Cardiac muscle cell (in vitro differentiated cells and primary cell): Measurements from ENCODE around the gene TTC17. TPM values are rescaled to one million over a fixed set of nuclear protein-coding genes. Genes with fewer than 3 reads are reported as not detected.
"Not testable (repeated sequence)": the region's sequence is repeated elsewhere in the genome, so short reads cannot be mapped to it uniquely, and the experiment has no call there.

ENCODE experiments used
- DNase-seq, 2 donors: peaks; one replicate each; pipeline versions ENCODE4 v3.0.0 to v3.0.0-alpha.2; 2010 to 2017; ENCODE audit warnings: low read depth in 1 of 2, low spot score in 1 of 2
- H3K27ac ChIP-seq: fragments of 200-600 bp; sonication (generic); 2 replicates; pipeline ENCODE4 v1.5.1; 2016
- H3K27me3 ChIP-seq: fragments of 200-600 bp; sonication (generic); 2 replicates; pipeline ENCODE4 v1.6.0; 2016; ENCODE audit warnings: control low read depth
- H3K36me3 ChIP-seq: fragments of 200-600 bp; sonication (generic); 2 replicates; pipeline ENCODE4 v1.5.1; 2016; ENCODE audit warnings: control low read depth
- H3K4me1 ChIP-seq: fragments of 200-600 bp; sonication (generic); 2 replicates; pipeline ENCODE4 v1.8.1; 2017; ENCODE audit warnings: low read depth, mild to moderate bottlenecking, mixed run types
- H3K4me3 ChIP-seq: fragments of 200-600 bp; sonication (generic); 2 replicates; pipeline ENCODE4 v1.5.1; 2016; ENCODE audit warnings: mild to moderate bottlenecking
- H3K9me3 ChIP-seq: fragments of 200-600 bp; sonication (generic); 2 replicates; pipeline ENCODE4 v1.5.1; 2017; ENCODE audit warnings: low read depth, mild to moderate bottlenecking, control low read depth
- CTCF ChIP-seq: IDR thresholded peaks from 2 replicates; pipeline ENCODE4 v1.5.1; 2012; ENCODE audit warnings: low read depth, mild to moderate bottlenecking, low read length
- polyA plus RNA-seq: library from polyadenylated mRNA; unstranded; fragments of >200 nt; fragmentation: Nextera tagmentation; extraction: Ambion mirVana; gene quantifications from 2 replicates; pipeline ENCODE4 v1.2.1, GENCODE V29; 2016
- total RNA-seq: library from RNA; depleted of rRNA; stranded (reverse); fragments of >200 nt; gene quantifications from 2 replicates; pipeline ENCODE4 v1.2.3, GENCODE V29; 2016

Gene TTC17
- total and polyA plus RNA-seq, 2 experiments from 2014 or later: 31.7 to 103 TPM

GRCh38 chr11:43401252-43401651 lies 42.5 kb downstream of the TTC17 start:
- Histone ChIP-seq H3K4me1 (no peaks in the 10 kb centered on the region), H3K27ac (no peak overlapping the region), H3K27me3 (no peaks in the 10 kb centered on the region), H3K9me3 (no peaks in the 10 kb centered on the region), H3K36me3 (peaks cover 80% of the 10 kb centered on the region), H3K4me3 (no peak overlapping the region)
- DNase-seq: no peak
- TF ChIP-seq CTCF: no peak

GRCh38 chr11:43401811-43402210 lies 43.1 kb downstream of the TTC17 start:
- not testable (repeated sequence) for H3K4me3 ChIP-seq, H3K27ac ChIP-seq, H3K4me1 ChIP-seq, H3K27me3 ChIP-seq, DNase-seq, H3K9me3 ChIP-seq
- peaks cover 81% of the 10 kb centered on the region for H3K36me3 ChIP-seq

- H3K9me3 ChIP-seq: no peaks in the 10 kb centered on the region
- no peak overlapping the region for H3K27ac ChIP-seq
- H3K4me3 ChIP-seq: no peak overlapping the region
- no peaks in the 10 kb centered on the region for H3K4me1 ChIP-seq
- TF ChIP-seq CTCF: no peak
- no peak for DNase-seq
- peaks cover 78% of the 10 kb centered on the region for H3K36me3 ChIP-seq
- H3K27me3 ChIP-seq: no peaks in the 10 kb centered on the region
Measured at GRCh38 chr11:43403357-43404231, 44.9 kb downstream of the TTC17 start.

DNA sequence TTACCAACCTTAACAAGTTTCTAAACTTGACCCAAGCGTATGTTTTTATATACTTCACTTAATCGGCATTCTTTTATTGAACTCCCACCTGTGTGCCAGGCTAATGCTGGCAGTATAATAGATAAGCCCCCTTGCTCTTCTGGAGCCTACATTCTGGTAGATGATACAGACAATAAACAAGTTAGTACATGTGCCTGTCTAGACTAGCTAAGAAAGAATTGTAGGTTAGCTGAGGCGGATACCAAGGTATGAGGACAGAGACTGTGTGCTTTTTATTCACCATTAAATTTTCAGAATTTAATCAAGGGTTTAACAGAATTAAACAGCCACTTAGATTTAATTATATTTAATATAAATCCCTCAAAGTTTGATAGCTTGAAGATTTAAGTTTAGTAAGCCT lies 45.7 kb downstream of the TTC17 start:
- no peak overlapping the region for H3K27ac ChIP-seq
- TF ChIP-seq CTCF: no peak

GRCh38 chr11:43404836-43405479 lies 46.2 kb downstream of the TTC17 start:
- peaks cover 77% of the 10 kb centered on the region for H3K36me3 ChIP-seq

More for the DNA sequence above, 45.7 kb downstream of the TTC17 start:
- H3K27me3 ChIP-seq: no peaks in the 10 kb centered on the region
- H3K9me3 ChIP-seq: no peaks in the 10 kb centered on the region
- no peaks in the 10 kb centered on the region for H3K4me1 ChIP-seq
- DNase-seq: no peak
- H3K36me3 ChIP-seq: peaks cover 80% of the 10 kb centered on the region
- no peak overlapping the region for H3K4me3 ChIP-seq

More at GRCh38 chr11:43404836-43405479, 46.2 kb downstream of the TTC17 start:
- H3K27ac ChIP-seq: no peak overlapping the region
- no peaks in the 10 kb centered on the region for H3K4me1 ChIP-seq
- no peak for TF ChIP-seq CTCF
- no peaks in the 10 kb centered on the region for H3K9me3 ChIP-seq
- no peak for DNase-seq
- no peaks in the 10 kb centered on the region for H3K27me3 ChIP-seq
- H3K4me3 ChIP-seq: no peak overlapping the region
